HEK293T (cell line): ENCODE results near the gene SYT17.

Experiments used
- BHLHE40 ChIP-seq: fragments of 450-650 bp; IDR thresholded peaks from 2 replicates; pipeline ENCODE4 v1.6.1; 2016; ENCODE audit warnings: mild to moderate bottlenecking, moderate library complexity, borderline replicate concordance
- CTBP1 ChIP-seq: fragments of 450-650 bp; IDR thresholded peaks from 2 replicates; pipeline ENCODE4 v1.6.1; 2016; ENCODE audit warnings: borderline replicate concordance
- ELF4 ChIP-seq: fragments of 450-650 bp; IDR thresholded peaks from 2 replicates; pipeline ENCODE4 v1.6.1; 2017; ENCODE audit warnings: antibody characterized with exemption
- FOXA1 ChIP-seq: fragments of 450-650 bp; IDR thresholded peaks from 2 replicates; pipeline ENCODE4 v1.6.1; 2016; ENCODE audit warnings: mild to moderate bottlenecking
- FOXK2 ChIP-seq: fragments of 450-650 bp; IDR thresholded peaks from 2 replicates; pipeline ENCODE4 v1.6.1; 2016; ENCODE audit warnings: mild to moderate bottlenecking
- FOXM1 ChIP-seq: fragments of 450-650 bp; IDR thresholded peaks from 2 replicates; pipeline ENCODE4 v1.6.1; 2017; ENCODE audit warnings: mild to moderate bottlenecking, borderline replicate concordance
- HDGF ChIP-seq: fragments of 450-650 bp; IDR thresholded peaks from 2 replicates; pipeline ENCODE4 v1.6.1; 2017; ENCODE audit warnings: antibody characterized with exemption, borderline replicate concordance
- L3MBTL2 ChIP-seq: fragments of 450-650 bp; conservative IDR thresholded peaks from 2 replicates; pipeline ENCODE4 v1.6.1; 2016; ENCODE audit warnings: mild to moderate bottlenecking
- NFRKB ChIP-seq: fragments of 450-650 bp; IDR thresholded peaks from 2 replicates; pipeline ENCODE4 v1.6.1; 2016; ENCODE audit warnings: mild to moderate bottlenecking, moderate library complexity
- SP1 ChIP-seq: fragments of 450-650 bp; IDR thresholded peaks from 2 replicates; pipeline ENCODE4 v1.6.1; 2017
- SUZ12 ChIP-seq: fragments of 450-650 bp; IDR thresholded peaks from 2 replicates; pipeline ENCODE4 v1.6.1; 2016; ENCODE audit warnings: mild to moderate bottlenecking
- TARDBP ChIP-seq: fragments of 450-650 bp; IDR thresholded peaks from 2 replicates; pipeline ENCODE4 v1.6.1; 2016
- ZNF384 ChIP-seq: fragments of 450-650 bp; IDR thresholded peaks from 2 replicates; pipeline ENCODE4 v1.6.1; 2016
- TF ChIP-seq, protein P1 (sequence below): fragments of 450-650 bp; IDR thresholded peaks from 2 replicates; pipeline ENCODE4 v1.6.1; 2016

DNA sequence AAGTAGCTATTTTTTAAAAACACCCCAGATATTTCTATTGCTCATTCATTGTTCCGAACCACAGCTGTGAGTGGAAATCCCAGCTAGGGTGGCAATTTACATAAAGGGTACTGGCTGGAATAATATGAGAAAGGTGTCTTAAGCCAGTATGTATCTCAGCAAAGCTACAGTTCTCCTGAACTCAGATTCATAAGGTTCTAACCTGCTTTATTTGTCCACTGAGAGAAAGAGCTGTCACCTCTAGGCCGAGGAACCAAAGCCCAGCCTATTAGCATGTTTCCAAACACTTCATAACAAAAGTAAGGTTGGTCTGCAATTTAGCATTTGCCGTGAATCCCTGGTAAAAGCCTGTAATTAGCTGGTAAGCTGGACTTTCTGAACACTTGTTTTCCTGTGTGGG is 60.5 kb downstream of the SYT17 start:
- no peak for TF ChIP-seq ELF4
- no peak for TF ChIP-seq SP1
- TF ChIP-seq L3MBTL2, result no peak
- TF ChIP-seq, protein P1, sequence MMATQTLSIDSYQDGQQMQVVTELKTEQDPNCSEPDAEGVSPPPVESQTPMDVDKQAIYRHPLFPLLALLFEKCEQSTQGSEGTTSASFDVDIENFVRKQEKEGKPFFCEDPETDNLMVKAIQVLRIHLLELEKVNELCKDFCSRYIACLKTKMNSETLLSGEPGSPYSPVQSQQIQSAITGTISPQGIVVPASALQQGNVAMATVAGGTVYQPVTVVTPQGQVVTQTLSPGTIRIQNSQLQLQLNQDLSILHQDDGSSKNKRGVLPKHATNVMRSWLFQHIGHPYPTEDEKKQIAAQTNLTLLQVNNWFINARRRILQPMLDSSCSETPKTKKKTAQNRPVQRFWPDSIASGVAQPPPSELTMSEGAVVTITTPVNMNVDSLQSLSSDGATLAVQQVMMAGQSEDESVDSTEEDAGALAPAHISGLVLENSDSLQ, result no peak
- TF ChIP-seq FOXK2, result no peak
- no peak for TF ChIP-seq HDGF
- no peak for TF ChIP-seq FOXM1
- TF ChIP-seq NFRKB, result no peak
- no peak for TF ChIP-seq BHLHE40
- TF ChIP-seq CTBP1, result no peak
- no peak for TF ChIP-seq ZNF384
- no peak for TF ChIP-seq SUZ12
- TF ChIP-seq TARDBP, result no peak
- no peak for TF ChIP-seq FOXA1
